Ectodermal cell (in vitro differentiated cells): ENCODE results near the gene DDX1.

ENCODE experiments used
- H3K27ac ChIP-seq: 2 replicates; pipeline ENCODE4 v1.7.0; 2013; ENCODE audit warnings: mild to moderate bottlenecking, low read depth, low read length; ENCODE audit not compliant: insufficient read depth, poor library complexity, severe bottlenecking
- H3K27me3 ChIP-seq: 2 replicates; pipeline ENCODE4 v1.7.0; 2013; ENCODE audit warnings: mild to moderate bottlenecking, low read length; ENCODE audit not compliant: insufficient read depth, control insufficient read depth, poor library complexity, severe bottlenecking
- H3K36me3 ChIP-seq: one replicate; pipeline ENCODE4 v1.7.0; 2013; ENCODE audit warnings: low read length; ENCODE audit not compliant: control insufficient read depth, insufficient read depth
- H3K4me1 ChIP-seq: one replicate; pipeline ENCODE4 v1.7.0; 2013; ENCODE audit warnings: low read length; ENCODE audit not compliant: control insufficient read depth, insufficient read depth
- H3K4me3 ChIP-seq: 2 replicates; pipeline ENCODE4 v1.7.0; 2013; ENCODE audit warnings: low read depth, low read length, control low read depth; ENCODE audit not compliant: insufficient read depth
- H3K9me3 ChIP-seq: 2 replicates; pipeline ENCODE4 v1.7.0; 2013; ENCODE audit warnings: mild to moderate bottlenecking, low read length, moderate library complexity; ENCODE audit not compliant: control insufficient read depth
- WGBS, 2 experiments: methylation state at CpG; one replicate each; pipeline ENCODE4 v1.1.7; 2013; ENCODE audit warnings: missing lambda C conversion rate in 2 of 2; 5-methylcytosine and 5-hydroxymethylcytosine counted together

Gene DDX1

DNA sequence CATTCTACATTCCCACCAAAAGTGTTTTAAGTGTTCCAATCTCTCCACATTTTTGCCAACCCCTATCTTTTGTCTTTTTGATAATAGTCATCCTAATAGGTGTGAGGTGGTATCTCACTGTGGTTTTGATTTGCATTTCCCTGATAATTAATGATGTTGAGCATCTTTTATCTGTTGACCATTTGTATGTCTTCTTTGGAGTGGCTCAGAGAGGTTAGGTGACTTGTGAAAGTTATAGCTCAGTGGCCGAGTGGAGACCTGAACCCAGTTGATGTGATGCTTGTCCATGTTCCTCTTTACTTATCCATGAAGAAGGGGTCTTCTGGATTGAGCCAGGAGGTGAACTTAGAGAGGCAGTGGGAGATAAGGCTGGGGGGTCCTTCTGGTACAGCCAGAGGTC, 78.8 kb downstream of the DDX1 start:
- Histone ChIP-seq H3K36me3 (no peaks in the 10 kb centered on the region), H3K27ac (no peak overlapping the region), H3K9me3 (no peaks in the 10 kb centered on the region), H3K4me3 (no peak overlapping the region), H3K27me3 (no peaks in the 10 kb centered on the region), H3K4me1 (peaks cover 7% of the 10 kb centered on the region)
- WGBS, 2 experiments: 91 to 96% methylated on average over 1 of the region's 1 CpG

DNA sequence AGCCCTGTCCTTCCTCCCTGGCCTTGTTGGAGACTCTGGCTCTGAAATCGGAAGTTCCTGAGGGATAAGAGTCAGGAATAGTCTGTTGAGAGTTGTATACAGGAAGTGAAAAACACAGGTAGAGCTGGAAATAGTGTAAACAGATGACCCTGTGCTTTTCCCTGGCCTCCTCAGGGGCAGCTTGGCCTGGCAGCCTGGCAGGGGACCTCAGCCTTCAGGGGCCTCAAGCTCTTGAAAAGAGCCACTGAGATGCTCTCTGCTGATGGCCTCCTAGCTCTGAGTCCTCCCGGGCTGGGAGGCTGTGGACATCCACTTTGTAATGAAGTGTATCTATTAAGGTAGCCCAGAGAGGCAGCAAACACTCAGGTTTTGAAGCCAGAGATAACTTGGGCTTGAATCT, 79.3 kb downstream of the DDX1 start:
- H3K36me3 ChIP-seq: no peaks in the 10 kb centered on the region
- WGBS, 2 experiments: 87 to 92% methylated on average over 2 of the region's 2 CpGs
- H3K27me3 ChIP-seq: no peaks in the 10 kb centered on the region
- H3K27ac ChIP-seq: no peak overlapping the region
- no peak overlapping the region for H3K4me3 ChIP-seq
- peaks cover 10% of the 10 kb centered on the region for H3K4me1 ChIP-seq
- no peaks in the 10 kb centered on the region for H3K9me3 ChIP-seq

DNA sequence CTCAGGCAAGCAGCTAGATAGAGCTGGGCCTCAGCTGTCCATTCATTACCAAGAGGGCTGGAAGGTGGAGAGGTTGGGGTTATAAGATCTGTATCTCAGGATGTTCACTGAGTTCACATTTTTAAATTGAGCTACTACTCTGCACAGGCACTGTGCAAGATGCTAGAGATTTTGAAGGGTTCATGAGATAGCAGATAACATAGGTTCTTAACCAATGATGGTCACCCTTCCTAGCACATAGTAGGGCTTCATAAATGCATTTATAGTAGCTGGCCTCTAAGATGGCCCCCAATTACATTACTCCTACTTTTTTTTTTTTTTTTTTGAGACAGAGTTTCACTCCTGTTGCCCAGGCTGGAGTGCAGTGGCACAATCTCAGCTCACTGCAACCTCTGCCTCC, 79.7 kb downstream of the DDX1 start:
- H3K4me3 ChIP-seq: no peak overlapping the region
- no peaks in the 10 kb centered on the region for H3K9me3 ChIP-seq
- no peaks in the 10 kb centered on the region for H3K36me3 ChIP-seq
- no peak overlapping the region for H3K27ac ChIP-seq
- peaks cover 10% of the 10 kb centered on the region for H3K4me1 ChIP-seq
- H3K27me3 ChIP-seq: no peaks in the 10 kb centered on the region

DNA sequence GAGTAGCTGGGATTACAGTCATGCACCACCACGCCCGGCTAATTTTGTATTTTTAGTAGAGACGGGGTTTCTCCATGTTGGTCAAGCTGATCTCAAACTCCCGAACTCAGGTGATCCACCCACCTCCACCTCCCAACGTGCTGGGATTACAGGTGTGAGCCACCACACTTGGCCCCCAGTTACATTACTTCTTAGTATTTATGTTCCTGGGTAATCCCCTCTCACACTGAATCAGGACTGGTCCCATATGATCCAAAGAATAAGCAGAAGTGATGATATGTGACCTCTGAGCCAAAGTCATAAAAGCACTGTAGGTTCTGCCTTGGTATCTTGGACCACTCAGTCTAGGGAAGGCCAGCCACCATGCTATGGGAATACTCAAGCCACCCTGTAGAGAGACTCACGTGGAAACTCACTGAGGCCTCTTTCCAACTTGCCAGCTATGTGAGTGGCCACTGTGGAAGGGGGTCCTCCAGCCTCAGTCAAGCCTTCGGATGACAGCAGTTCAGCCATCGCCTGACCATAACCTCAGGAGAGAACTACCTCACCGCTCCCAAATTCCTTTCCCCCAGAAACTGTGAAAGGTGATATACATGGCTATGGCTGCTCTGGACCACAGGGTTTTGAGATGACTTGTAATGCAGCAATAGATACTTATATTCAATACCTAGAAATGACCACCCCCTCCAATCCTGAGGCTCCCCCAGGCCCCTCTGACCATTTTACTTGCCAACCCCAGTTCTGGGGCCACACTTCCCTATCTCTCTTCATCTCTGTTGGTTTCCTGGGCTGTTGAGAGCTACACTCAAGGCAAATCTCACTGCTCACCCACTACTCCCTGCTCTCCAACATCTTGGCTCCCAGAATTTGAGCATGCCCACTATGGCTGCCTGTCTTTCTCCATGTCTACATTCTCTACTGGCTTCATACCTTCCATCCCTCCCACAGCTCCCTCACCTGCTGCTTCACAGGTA, 80.5 kb downstream of the DDX1 start:
- Histone ChIP-seq H3K36me3 (no peaks in the 10 kb centered on the region), H3K4me3 (no peak overlapping the region), H3K27me3 (no peaks in the 10 kb centered on the region), H3K27ac (no peak overlapping the region), H3K9me3 (no peaks in the 10 kb centered on the region), H3K4me1 (peaks cover 10% of the 10 kb centered on the region)
- WGBS, 2 experiments: 92 to 97% methylated on average over 9 of the region's 9 CpGs

DNA sequence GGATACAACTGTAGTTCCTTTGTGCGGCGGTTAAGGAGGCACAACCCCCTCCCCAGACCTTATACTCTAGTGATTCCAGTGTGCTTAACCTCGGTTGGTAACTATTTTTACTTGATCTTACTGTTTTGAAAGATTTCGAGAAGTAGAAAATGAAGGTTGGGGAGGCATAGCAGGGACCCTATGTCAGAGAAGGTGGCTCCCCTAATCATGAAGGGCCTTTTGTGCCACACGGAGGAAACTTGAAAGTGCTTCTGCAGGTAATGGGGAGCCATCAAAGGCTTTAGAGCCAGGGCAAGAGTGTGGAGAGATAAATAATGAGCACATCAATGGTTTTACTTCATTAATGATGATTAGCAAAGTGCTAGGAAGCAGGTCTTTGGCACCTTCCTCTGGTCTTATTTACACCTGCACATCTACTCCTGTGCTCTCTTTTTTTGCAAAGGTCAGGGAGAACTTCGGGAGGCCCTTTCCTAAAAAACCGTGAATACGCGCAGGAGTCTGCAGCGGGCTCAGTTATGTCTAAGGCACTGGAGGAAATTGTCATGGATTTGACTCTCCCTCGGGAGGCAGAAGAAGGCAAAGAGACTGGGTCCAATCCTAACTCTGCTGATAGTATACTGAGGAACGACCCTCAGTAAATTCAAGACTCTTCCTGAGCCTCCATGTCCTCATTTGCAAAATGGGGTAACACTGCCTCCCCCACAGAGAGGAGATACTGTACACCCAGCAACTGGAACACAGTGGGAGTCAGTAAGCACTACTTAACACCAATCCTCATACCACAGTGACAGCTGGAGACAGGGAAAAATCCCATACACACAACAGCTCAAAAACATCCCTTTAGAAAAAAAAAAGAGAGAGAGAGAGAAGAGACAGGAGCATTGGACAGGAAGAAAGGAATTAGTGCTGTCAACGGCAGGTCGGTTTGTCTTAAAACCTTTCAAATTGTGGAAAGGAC, 81.6 kb downstream of the DDX1 start:
- Histone ChIP-seq H3K36me3 (no peaks in the 10 kb centered on the region), H3K4me3 (no peak overlapping the region), H3K27ac (no peak overlapping the region), H3K27me3 (no peaks in the 10 kb centered on the region), H3K4me1 (peaks cover 10% of the 10 kb centered on the region), H3K9me3 (no peaks in the 10 kb centered on the region)
- WGBS, 2 experiments: 91% methylated on average over 14 of the region's 14 CpGs

DNA sequence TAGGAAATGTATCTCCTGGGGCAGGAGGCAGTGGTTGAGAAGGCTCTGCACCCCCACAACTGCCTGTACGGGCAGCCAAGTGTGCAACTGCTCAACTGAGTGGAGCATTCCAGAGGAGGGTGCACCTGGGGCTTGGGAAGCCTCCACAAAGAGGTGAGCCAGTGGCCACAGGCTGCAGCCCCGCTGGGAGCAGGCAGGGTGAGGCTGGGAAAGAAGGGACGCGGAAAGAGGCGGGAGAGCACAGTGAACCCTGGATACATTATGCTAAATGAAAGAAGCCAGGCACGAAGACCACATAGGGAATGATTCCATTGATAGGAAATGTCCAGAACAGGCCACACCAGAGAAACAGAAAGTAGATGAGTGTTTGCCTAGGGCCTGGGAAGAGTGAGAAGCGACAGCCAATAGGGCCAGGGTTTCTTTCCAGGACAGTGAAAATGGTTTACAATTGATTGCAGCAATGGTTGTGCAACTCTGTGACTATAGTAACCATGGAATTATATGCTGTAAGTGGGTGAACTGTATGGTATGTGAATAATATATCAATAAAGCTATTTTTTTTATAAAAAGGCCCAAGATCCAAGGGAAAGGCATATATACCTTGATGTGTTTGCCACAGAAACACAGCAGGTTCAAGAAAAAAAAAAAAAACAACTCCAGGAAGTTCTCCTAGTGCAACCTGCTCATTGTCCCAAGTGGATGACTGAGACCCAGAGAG, 82.4 kb downstream of the DDX1 start:
- H3K4me3 ChIP-seq: no peak overlapping the region
- H3K9me3 ChIP-seq: no peaks in the 10 kb centered on the region
- WGBS, 2 experiments: 66 to 73% methylated on average over 7 of the region's 7 CpGs
- H3K27ac ChIP-seq: no peak overlapping the region
- H3K27me3 ChIP-seq: no peaks in the 10 kb centered on the region
- H3K36me3 ChIP-seq: no peaks in the 10 kb centered on the region
- H3K4me1 ChIP-seq: peaks cover 10% of the 10 kb centered on the region

DNA sequence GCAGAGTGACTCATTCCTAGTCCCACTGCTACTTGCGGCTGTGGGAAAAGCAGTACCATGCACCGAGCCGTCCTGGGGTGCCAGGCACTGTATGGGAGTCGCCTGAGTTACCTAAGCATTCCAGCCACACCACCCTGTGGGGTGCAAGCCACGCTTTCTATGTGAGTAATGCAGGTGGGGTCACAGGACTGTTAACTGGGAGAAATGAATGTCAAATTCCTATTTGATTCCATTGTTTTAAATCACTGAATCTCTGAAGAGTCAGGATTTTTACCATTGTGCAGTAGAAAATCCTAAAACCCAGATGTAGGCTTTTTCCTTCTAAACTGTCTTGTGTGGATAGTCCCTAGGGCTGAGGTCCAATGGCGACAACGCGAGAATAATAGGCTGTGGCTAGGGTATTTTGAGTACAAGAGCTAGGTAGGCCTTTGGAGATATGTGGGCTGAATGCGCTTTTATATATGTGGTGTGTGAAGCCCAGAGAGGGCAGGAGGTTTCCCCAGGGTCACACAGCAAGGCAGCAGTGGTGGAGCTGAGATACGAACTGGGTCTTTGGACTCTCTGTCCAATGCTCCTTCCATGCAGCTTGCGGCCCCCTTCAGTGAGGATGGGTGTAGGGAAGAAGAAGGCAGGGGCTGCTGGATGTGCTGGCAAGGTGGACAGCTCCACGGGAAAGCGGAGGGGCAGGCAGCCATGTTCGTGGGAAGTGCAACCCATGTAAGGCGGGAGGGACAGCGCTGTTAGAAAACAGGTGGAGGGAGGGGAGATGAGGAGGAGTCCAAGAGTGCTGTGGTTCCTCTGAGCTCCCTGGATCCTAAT, 83.2 kb downstream of the DDX1 start:
- 93 to 94% methylated on average over 16 of the region's 16 CpGs for WGBS, 2 experiments
- H3K4me3 ChIP-seq: no peak overlapping the region
- no peak overlapping the region for H3K27ac ChIP-seq

DNA sequence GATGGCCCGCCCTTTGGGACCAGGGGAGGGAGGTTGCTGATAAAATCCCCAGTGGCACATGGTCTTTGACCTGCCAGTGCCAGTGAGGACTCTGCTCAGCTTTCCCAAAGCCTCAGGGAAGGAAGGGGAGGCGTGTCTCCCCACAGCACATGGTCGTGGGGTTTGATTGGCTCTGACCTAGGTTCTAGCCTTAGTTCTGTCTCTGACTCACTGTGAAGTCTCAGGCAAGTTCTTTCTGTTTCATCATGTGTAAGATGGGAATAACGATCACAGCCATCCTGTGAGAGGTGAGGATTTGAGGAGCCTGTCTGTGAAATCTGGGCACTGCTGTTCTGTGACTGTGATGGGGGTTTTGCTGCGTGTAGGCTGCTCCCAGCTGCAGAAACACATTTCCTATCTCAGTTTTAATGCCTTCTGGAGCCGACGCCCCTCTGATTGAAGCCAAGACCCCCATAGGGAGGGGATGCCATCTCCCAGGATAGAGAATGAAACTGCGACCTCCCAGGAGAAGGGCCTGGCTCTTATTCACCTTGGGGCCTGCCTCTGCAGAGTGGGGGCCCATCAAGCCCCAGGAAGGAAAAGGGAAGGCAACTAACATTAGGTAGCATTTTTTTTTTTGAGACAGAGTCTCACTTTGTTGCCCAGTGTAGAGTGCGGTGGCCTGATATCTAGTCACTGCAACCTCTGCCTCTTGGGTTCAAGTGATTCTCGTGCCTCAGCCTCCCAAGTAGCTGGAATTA, 84.0 kb downstream of the DDX1 start:
- WGBS, 2 experiments: 83 to 86% methylated on average over 10 of the region's 10 CpGs
- Histone ChIP-seq H3K36me3 (no peaks in the 10 kb centered on the region), H3K4me1 (peaks cover 10% of the 10 kb centered on the region), H3K27me3 (no peaks in the 10 kb centered on the region), H3K27ac (no peak overlapping the region), H3K9me3 (no peaks in the 10 kb centered on the region), H3K4me3 (no peak overlapping the region)

More for the DNA sequence above, 83.2 kb downstream of the DDX1 start:
- Histone ChIP-seq H3K36me3 (no peaks in the 10 kb centered on the region), H3K27me3 (no peaks in the 10 kb centered on the region), H3K9me3 (no peaks in the 10 kb centered on the region), H3K4me1 (peaks cover 10% of the 10 kb centered on the region)
